Measurements from ENCODE around the gene EFNB2.

- TF ChIP-seq CTCF (conservative IDR thresholded peaks at IDR 0.05) (no peak), EZH2 (IDR thresholded peaks at IDR 0.05; ENCODE audit: low read depth) (no peak)
Observed at GRCh38 chr13:106491463-106491862, 44.0 kb downstream of the EFNB2 start.
